Heart right ventricle (tissue), 16 donors: ENCODE data around the gene LSM3. TPM values are rescaled to one million over a fixed set of nuclear protein-coding genes. Genes with fewer than 3 reads are reported as not detected.

Experiments
- ATAC-seq, 8 donors: fragments of 200-7000 bp; cut with Tn5 transposase; one replicate each; pipeline ENCODE4 v1.9.1; 2020; ENCODE audit warnings: mild to moderate bottlenecking in 8 of 8, moderate library complexity in 8 of 8, moderate number of reproducible peaks in 1 of 8
- DNase-seq, 2 donors: peaks; one replicate each; pipeline ENCODE4 v3.0.0-alpha.2; 2020
- H3K27ac ChIP-seq, 10 donors: fragments of 200-600 bp; sonication (generic) in 2 of 10; one replicate each; pipeline versions ENCODE4 v1.5.0 to v1.8.0; 2020 to 2022; ENCODE audit warnings: mild to moderate bottlenecking in 3 of 10
- H3K27me3 ChIP-seq, 7 donors: fragments of 200-600 bp; one replicate each; pipeline ENCODE4 v1.8.0; 2021 to 2022; ENCODE audit warnings: mild to moderate bottlenecking in 2 of 7
- H3K36me3 ChIP-seq, 9 donors: fragments of 200-600 bp; sonication (generic) in 1 of 9; one replicate each; pipeline versions ENCODE4 v1.5.0 to v1.8.0; 2020 to 2022; ENCODE audit warnings: mild to moderate bottlenecking in 2 of 9
- H3K4me1 ChIP-seq, 9 donors: fragments of 200-600 bp; sonication (generic) in 1 of 9; one replicate each; pipeline versions ENCODE4 v1.5.0 to v1.8.0; 2020 to 2022; ENCODE audit warnings: mild to moderate bottlenecking in 4 of 9
- H3K4me3 ChIP-seq, 10 donors: fragments of 200-600 bp; sonication (generic) in 2 of 10; one replicate each; pipeline versions ENCODE4 v1.5.0 to v1.8.0; 2020 to 2022; ENCODE audit warnings: mild to moderate bottlenecking in 7 of 10, moderate library complexity in 2 of 10
- H3K9me3 ChIP-seq, 11 donors: fragments of 200-600 bp in 10 of 11; sonication (generic) in 2 of 11; one replicate each; pipeline versions ENCODE4 v1.5.0 to v1.8.0; 2013 to 2022; ENCODE audit warnings: mild to moderate bottlenecking in 2 of 11, control low read depth in 1 of 11, moderate library complexity in 1 of 11
- WGBS, 2 donors: extraction: QIAGEN DNeasy Blood & Tissue Kit; methylation state at CpG; one replicate each; pipeline ENCODE4 v1.1.7; 2013; ENCODE audit warnings: inconsistent platforms in 1 of 2; 5-methylcytosine and 5-hydroxymethylcytosine counted together
- intact Hi-C, 10 donors: fragments of 100-400 bp; cut with DNase I; formaldehyde crosslinking; loops; one replicate each; pipeline versions ENCODE4 v1.11.1 to v1.14.2; 2022
- polyA plus RNA-seq, 2 donors: library from polyadenylated mRNA; stranded (reverse); fragments of 200-250 nt; gene quantifications; one replicate each; pipeline ENCODE4 v1.2.3, GENCODE V29; 2013
- total RNA-seq, 10 donors: library from RNA; stranded (reverse); fragmentation: NEBNext Ultra II Directional in 3 of 10; extraction: Animal tissue kit (Norgen Biotek cat#: 25700) in 3 of 10; gene quantifications; one replicate each; pipeline versions ENCODE4 v1.2.1 to v1.2.4, GENCODE V29; 2021 to 2023
- TF ChIP-seq, protein P1 (sequence below), 9 donors: fragments of 200-600 bp; sonication (generic) in 2 of 9; IDR thresholded peaks; one replicate each; pipeline versions ENCODE4 v1.5.0 to v1.8.0; 2021 to 2022; ENCODE audit warnings: antibody characterized with exemption in 9 of 9, mild to moderate bottlenecking in 5 of 9, moderate library complexity in 1 of 9
- donor health status: Arrhythmogenic right ventricular cardiomyopathy.
- donor health status: ischemic (EF 13 %, LVEDD 7.1; RV severe dilation, severe dysfunction).
- donor health status: healthy with polysubstance abuse.
- donor health status: DM: no; HTN: yes; CAD: no.
- donor health status: DM: no; HTN: no; CAD: no.
- donor health status: ischemic (EF 25% LVEDD 6.9; RV normal size, moderate dysfunction).
- donor health status: ischemic (EF 25% LVEDD 5.7; RV mildly dilated, moderate dysfunction).
- donor health status: healthy.
- donor health status: DM: yes; HTN: yes; CAD: no.
- donor health status: Ischemic cardiomyopathy.
- donor health status: ischemic (EF 35%, LVEDD 5.7; RV mildly dilated, moderate dysfunction).
- donor health status: nonischemic (EF 11% LVEDD 7.7; RV severe dilation, severe dysfunction).
- donor health status: DM: yes; HTN: yes; CAD: no.
- donor health status: PGD.
- donor health status: ischemic (EF 29% LVEDD 5.4; RV normal size, mild dysfunction).
- donor health status: nonischemic (EF 23%, LVEDD 6.1; RV moderate dilation, normal function).

The LSM3 gene
- total and polyA plus RNA-seq, 12 donors: 5.6 to 18.0 (median 15.2) TPM

- Histone ChIP-seq H3K27me3 (no peaks in the 10 kb centered on the region), H3K4me3 (no peak overlapping the region), H3K36me3 (peaks cover 0 to 100% (median 94%) of the 10 kb centered on the region in 9 donors), H3K4me1 (no peaks in the 10 kb centered on the region), H3K27ac (no peak overlapping the region), H3K9me3 (peaks cover 0 to 7% (median 1%) of the 10 kb centered on the region in 11 donors)
- ATAC-seq (no peak), DNase-seq (no peak)
- TF ChIP-seq, protein P1, sequence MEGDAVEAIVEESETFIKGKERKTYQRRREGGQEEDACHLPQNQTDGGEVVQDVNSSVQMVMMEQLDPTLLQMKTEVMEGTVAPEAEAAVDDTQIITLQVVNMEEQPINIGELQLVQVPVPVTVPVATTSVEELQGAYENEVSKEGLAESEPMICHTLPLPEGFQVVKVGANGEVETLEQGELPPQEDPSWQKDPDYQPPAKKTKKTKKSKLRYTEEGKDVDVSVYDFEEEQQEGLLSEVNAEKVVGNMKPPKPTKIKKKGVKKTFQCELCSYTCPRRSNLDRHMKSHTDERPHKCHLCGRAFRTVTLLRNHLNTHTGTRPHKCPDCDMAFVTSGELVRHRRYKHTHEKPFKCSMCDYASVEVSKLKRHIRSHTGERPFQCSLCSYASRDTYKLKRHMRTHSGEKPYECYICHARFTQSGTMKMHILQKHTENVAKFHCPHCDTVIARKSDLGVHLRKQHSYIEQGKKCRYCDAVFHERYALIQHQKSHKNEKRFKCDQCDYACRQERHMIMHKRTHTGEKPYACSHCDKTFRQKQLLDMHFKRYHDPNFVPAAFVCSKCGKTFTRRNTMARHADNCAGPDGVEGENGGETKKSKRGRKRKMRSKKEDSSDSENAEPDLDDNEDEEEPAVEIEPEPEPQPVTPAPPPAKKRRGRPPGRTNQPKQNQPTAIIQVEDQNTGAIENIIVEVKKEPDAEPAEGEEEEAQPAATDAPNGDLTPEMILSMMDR (IDR thresholded peaks at IDR 0.05): no peak
- intact Hi-C loops: no loop called here
- WGBS, 2 donors: 90 to 95% methylated on average over 9 of the region's 9 CpGs
These were observed 11.6 kb upstream of the LSM3 start for GRCh38 chr3:14166877-14167603.

- DNase-seq: no peak
- intact Hi-C loops: no loop called here
- Histone ChIP-seq H3K9me3 (no peaks in the 10 kb centered on the region), H3K4me1 (peaks cover 0 to 4% (median 0%) of the 10 kb centered on the region in 9 donors), H3K27me3 (no peaks in the 10 kb centered on the region), H3K36me3 (peaks cover 0 to 88% (median 75%) of the 10 kb centered on the region in 9 donors), H3K4me3 (no peak overlapping the region), H3K27ac (no peak overlapping the region)
- no peak for ATAC-seq
- TF ChIP-seq, protein P1 (IDR thresholded peaks at IDR 0.05): no peak
- 96% methylated on average over 2 of the region's 2 CpGs for WGBS, 2 donors
These were observed 9.2 kb upstream of the LSM3 start for GRCh38 chr3:14169435-14169834.

DNA sequence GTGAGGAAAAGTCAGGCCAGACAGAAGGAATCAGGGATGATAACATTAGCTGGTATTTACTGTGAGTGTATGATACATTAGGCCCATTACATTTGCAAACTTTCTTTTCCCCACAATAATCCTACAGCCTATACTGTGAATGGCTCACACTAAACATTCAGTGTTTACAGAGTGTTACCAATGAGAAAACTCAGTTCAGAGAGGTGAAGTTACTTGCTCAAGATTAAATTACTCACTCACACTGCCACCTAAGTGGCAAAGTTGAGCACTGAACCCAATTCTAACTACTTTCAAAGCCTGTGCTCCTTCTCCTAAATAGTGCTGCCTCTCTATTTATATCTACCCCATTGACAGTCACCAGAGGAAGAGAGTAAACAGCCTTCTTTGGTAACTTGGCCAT is 8.7 kb upstream of the LSM3 start:
- Histone ChIP-seq H3K4me3 (no peak overlapping the region), H3K4me1 (peaks cover 0 to 8% (median 0%) of the 10 kb centered on the region in 9 donors), H3K27me3 (no peaks in the 10 kb centered on the region), H3K9me3 (no peaks in the 10 kb centered on the region), H3K36me3 (peaks cover 0 to 84% (median 70%) of the 10 kb centered on the region in 9 donors), H3K27ac (no peak overlapping the region)
- ATAC-seq: no peak
- intact Hi-C loops: loop anchor here in 2 of 10 donors (5.0 to 10.0 kb wide), 2 partner anchors 273 to 275 kb away; no protein-coding TSS in a partner anchor
- TF ChIP-seq, protein P1 (IDR thresholded peaks at IDR 0.05): no peak
- no peak for DNase-seq

DNA sequence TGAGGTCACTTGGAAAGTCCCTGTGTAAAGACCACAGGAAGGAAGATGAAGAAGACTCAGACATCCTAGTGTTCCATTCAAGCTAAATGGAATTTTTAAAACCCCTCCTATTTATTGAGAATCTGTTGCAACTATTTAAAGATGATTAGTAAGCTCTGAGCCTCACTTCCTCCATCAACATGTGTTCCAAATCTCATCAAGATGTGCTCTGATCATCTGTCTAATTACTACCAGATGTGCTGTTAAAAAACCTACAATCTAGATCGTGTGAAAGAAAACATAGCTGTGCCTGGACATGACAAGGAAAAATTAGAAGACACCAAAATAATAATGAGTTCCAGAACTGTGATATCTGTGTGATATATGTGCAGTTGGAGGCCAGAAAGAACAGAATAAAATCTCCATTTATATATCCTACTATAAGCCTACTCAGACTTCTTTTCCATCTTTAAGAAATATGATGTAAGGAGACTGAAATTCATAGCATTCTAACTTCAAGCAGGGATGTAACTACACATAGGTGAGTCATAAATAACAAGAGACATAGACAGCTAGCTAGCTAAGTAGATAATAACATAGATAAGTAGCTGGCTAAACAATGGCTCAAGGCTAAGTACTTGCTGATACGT is 8.0 kb upstream of the LSM3 start:
- Histone ChIP-seq H3K27me3 (no peaks in the 10 kb centered on the region), H3K36me3 (peaks cover 0 to 76% (median 64%) of the 10 kb centered on the region in 9 donors), H3K4me3 (no peak overlapping the region), H3K9me3 (no peaks in the 10 kb centered on the region), H3K27ac (no peak overlapping the region), H3K4me1 (peaks cover 0 to 14% (median 0%) of the 10 kb centered on the region in 9 donors)
- 81% methylated on average over 2 of the region's 2 CpGs for WGBS, 2 donors
- ATAC-seq (no peak), DNase-seq (no peak)
- intact Hi-C loops: loop anchor here in 2 of 10 donors (5.0 to 10.0 kb wide), 2 partner anchors 273 to 276 kb away; no protein-coding TSS in a partner anchor
- TF ChIP-seq, protein P1 (IDR thresholded peaks at IDR 0.05): no peak
